Liver (tissue), 9 donors: ENCODE measurements around the gene AK5. TPM values are rescaled to one million over a fixed set of nuclear protein-coding genes. Genes with fewer than 3 reads are reported as not detected.

ENCODE experiments used
- DNase-seq: peaks from one replicate; pipeline ENCODE4 v3.0.0-alpha.2; 2017; ENCODE audit warnings: low spot score
- H3K27ac ChIP-seq, 2 donors: one replicate each; pipeline ENCODE4 v1.7.0; 2013; ENCODE audit warnings: inconsistent platforms in 2 of 2, low read length in 2 of 2, control low read depth in 1 of 2, low read depth in 1 of 2, mild to moderate bottlenecking in 1 of 2
- H3K27me3 ChIP-seq, 4 donors: one replicate each; pipeline versions ENCODE4 v1.6.1 to v1.7.0; 2013; ENCODE audit warnings: low read length in 3 of 4, inconsistent platforms in 1 of 4, mild to moderate bottlenecking in 1 of 4, moderate library complexity in 1 of 4; ENCODE audit not compliant: control insufficient read depth in 4 of 4, insufficient read depth in 4 of 4
- H3K36me3 ChIP-seq, 4 donors: one replicate each; pipeline versions ENCODE4 v1.6.1 to v1.7.0; 2013; ENCODE audit warnings: low read length in 3 of 4, mild to moderate bottlenecking in 3 of 4, low read depth in 1 of 4, moderate library complexity in 1 of 4; ENCODE audit not compliant: control insufficient read depth in 4 of 4, insufficient read depth in 3 of 4
- H3K4me1 ChIP-seq, 4 donors: one replicate each; pipeline versions ENCODE4 v1.6.1 to v1.7.0; 2013; ENCODE audit warnings: low read length in 3 of 4, mild to moderate bottlenecking in 3 of 4, moderate library complexity in 1 of 4; ENCODE audit not compliant: control insufficient read depth in 4 of 4, insufficient read depth in 4 of 4
- H3K4me3 ChIP-seq, 3 donors: one replicate each; pipeline versions ENCODE4 v1.6.1 to v1.7.0; 2013; ENCODE audit warnings: low read length in 3 of 3, control low read depth in 1 of 3, low read depth in 1 of 3, mild to moderate bottlenecking in 1 of 3
- H3K9ac ChIP-seq, 2 donors: one replicate each; pipeline ENCODE4 v1.7.0; 2013; ENCODE audit warnings: low read length in 2 of 2, mild to moderate bottlenecking in 2 of 2, moderate library complexity in 2 of 2, control low read depth in 1 of 2, low read depth in 1 of 2
- H3K9me3 ChIP-seq, 4 donors: one replicate each; pipeline versions ENCODE4 v1.6.1 to v1.7.0; 2013; ENCODE audit warnings: low read length in 3 of 4; ENCODE audit not compliant: control insufficient read depth in 4 of 4
- ATF3 ChIP-seq: IDR thresholded peaks from 2 replicates; pipeline ENCODE4 v1.6.1; 2016; ENCODE audit warnings: antibody characterized with exemption
- CTCF ChIP-seq: fragments of 150-350 bp; IDR thresholded peaks from 2 replicates; pipeline ENCODE4 v1.5.1; 2017; ENCODE audit warnings: improper control_type of control experiment, low read depth, low read length; ENCODE audit not compliant: missing input control
- FOXA1 ChIP-seq: IDR thresholded peaks from 2 replicates; pipeline ENCODE4 v1.6.1; 2016; ENCODE audit warnings: antibody characterized with exemption
- FOXA2 ChIP-seq: IDR thresholded peaks from 2 replicates; pipeline ENCODE4 v1.6.1; 2016; ENCODE audit warnings: antibody characterized with exemption
- GABPA ChIP-seq, 2 donors: IDR thresholded peaks in 1 of 2; conservative IDR thresholded peaks in 1 of 2; 2 replicates each; pipeline ENCODE4 v1.6.1; 2016; ENCODE audit warnings: antibody characterized with exemption in 2 of 2, mild to moderate bottlenecking in 1 of 2, moderate library complexity in 1 of 2
- HNF4G ChIP-seq: IDR thresholded peaks from 2 replicates; pipeline ENCODE4 v1.6.1; 2016; ENCODE audit warnings: antibody characterized with exemption
- JUND ChIP-seq, 2 donors: IDR thresholded peaks; 2 replicates each; pipeline ENCODE4 v1.6.1; 2016; ENCODE audit warnings: antibody characterized with exemption in 2 of 2
- MAX ChIP-seq: IDR thresholded peaks from 2 replicates; pipeline ENCODE4 v1.6.1; 2016; ENCODE audit warnings: antibody characterized with exemption
- NR2F2 ChIP-seq: IDR thresholded peaks from 2 replicates; pipeline ENCODE4 v1.6.1; 2016; ENCODE audit warnings: antibody characterized with exemption
- REST ChIP-seq: IDR thresholded peaks from 2 replicates; pipeline ENCODE4 v1.6.1; 2016; ENCODE audit warnings: antibody characterized with exemption, mild to moderate bottlenecking
- RXRA ChIP-seq, 2 donors: IDR thresholded peaks; 2 replicates each; pipeline ENCODE4 v1.6.1; 2017 to 2018; ENCODE audit warnings: antibody characterized with exemption in 2 of 2, mild to moderate bottlenecking in 1 of 2
- SP1 ChIP-seq: IDR thresholded peaks from 2 replicates; pipeline ENCODE4 v1.6.1; 2018; ENCODE audit warnings: antibody characterized with exemption, mild to moderate bottlenecking
- TAF1 ChIP-seq: conservative IDR thresholded peaks from 2 replicates; pipeline ENCODE4 v1.6.1; 2016; ENCODE audit warnings: antibody characterized with exemption, mild to moderate bottlenecking
- YY1 ChIP-seq: IDR thresholded peaks from 2 replicates; pipeline ENCODE4 v1.6.1; 2016; ENCODE audit warnings: antibody characterized with exemption, mild to moderate bottlenecking
- ZBTB33 ChIP-seq: IDR thresholded peaks from 2 replicates; pipeline ENCODE4 v1.6.1; 2016; ENCODE audit warnings: antibody characterized with exemption
- WGBS: extraction: QIAGEN DNeasy Blood & Tissue Kit; methylation state at CpG from one replicate; pipeline ENCODE4 v1.1.7; 2013; 5-methylcytosine and 5-hydroxymethylcytosine counted together
- polyA plus RNA-seq, 2 donors: library from polyadenylated mRNA; stranded (reverse) in 1 of 2; unstranded in 1 of 2; fragments of 200-250 nt in 1 of 2; fragments of >200 nt in 1 of 2; fragmentation: Nextera tagmentation in 1 of 2; extraction: Ambion mirVana in 1 of 2; gene quantifications; one replicate each; pipeline versions ENCODE4 v1.2.1 to v1.2.3, GENCODE V29; 2013 to 2015
- total RNA-seq, 2 donors: library from RNA; depleted of rRNA; stranded (reverse); fragments of >200 nt; gene quantifications; one replicate each; pipeline ENCODE4 v1.2.3, GENCODE V29; 2014
- donor health status: healthy.
- donor health status: healthy.
- donor health status: healthy.
- donor health status: healthy.
- donor health status: healthy.

AK5 gene
- total and polyA plus RNA-seq, 4 donors, result 0.12 to 0.33 (median 0.23) TPM

GRCh38 chr1:77405186-77405585 is 123.4 kb downstream of the AK5 start:
- WGBS, result 71% methylated on average over 4 of the region's 4 CpGs
- H3K36me3 ChIP-seq, result no peaks in the 10 kb centered on the region
- H3K9me3 ChIP-seq, result no peaks in the 10 kb centered on the region
- no peak overlapping the region for H3K9ac ChIP-seq
- no peak for DNase-seq
- H3K27me3 ChIP-seq, result no peaks in the 10 kb centered on the region
- H3K4me3 ChIP-seq, result no peak overlapping the region
- TF ChIP-seq YY1 (no peak), RXRA (IDR thresholded peaks at IDR 0.05) (no peak), TAF1 (no peak), SP1 (no peak), HNF4G (no peak), FOXA1 (no peak), CTCF (no peak), ZBTB33 (no peak), JUND (IDR thresholded peaks at IDR 0.05) (no peak), ATF3 (no peak), MAX (no peak), REST (no peak)
- H3K4me1 ChIP-seq, result no peaks in the 10 kb centered on the region
- no peak overlapping the region for H3K27ac ChIP-seq

GRCh38 chr1:77406661-77407060 is 124.8 kb downstream of the AK5 start:
- TF ChIP-seq FOXA2, result no peak
- TF ChIP-seq ATF3, result no peak
- TF ChIP-seq GABPA (IDR thresholded peaks at IDR 0.05 in 1 of 2, conservative IDR thresholded peaks at IDR 0.05 in 1 of 2), result no peak
- TF ChIP-seq NR2F2, result no peak
- TF ChIP-seq ZBTB33, result no peak
- no peak for TF ChIP-seq RXRA (IDR thresholded peaks at IDR 0.05)
- TF ChIP-seq CTCF, result no peak

More at GRCh38 chr1:77406661-77407060, 124.8 kb downstream of the AK5 start:
- H3K27me3 ChIP-seq, result peaks cover 0 to 3% (median 0%) of the 10 kb centered on the region in 4 donors
- H3K9me3 ChIP-seq, result no peaks in the 10 kb centered on the region
- H3K36me3 ChIP-seq, result no peaks in the 10 kb centered on the region
- no peak overlapping the region for H3K9ac ChIP-seq
- no peak for DNase-seq
- H3K4me1 ChIP-seq, result no peaks in the 10 kb centered on the region
- no peak overlapping the region for H3K27ac ChIP-seq
- no peak overlapping the region for H3K4me3 ChIP-seq
